Measurements from ENCODE around the gene ZNF217. TPM values are rescaled to one million over a fixed set of nuclear protein-coding genes. Genes with fewer than 3 reads are reported as not detected.
A peak's percentile ranks its signal among the peaks of the same experiment; 100 is the strongest.
"Not testable (repeated sequence)": the region's sequence is repeated elsewhere in the genome, so short reads cannot be mapped to it uniquely, and the experiment has no call there.

ZNF217 gene
- total and polyA plus RNA-seq, 2 donors (not counting 1 experiment from before 2014, with no cell fraction given), result 14.5 to 22.0 TPM

DNA sequence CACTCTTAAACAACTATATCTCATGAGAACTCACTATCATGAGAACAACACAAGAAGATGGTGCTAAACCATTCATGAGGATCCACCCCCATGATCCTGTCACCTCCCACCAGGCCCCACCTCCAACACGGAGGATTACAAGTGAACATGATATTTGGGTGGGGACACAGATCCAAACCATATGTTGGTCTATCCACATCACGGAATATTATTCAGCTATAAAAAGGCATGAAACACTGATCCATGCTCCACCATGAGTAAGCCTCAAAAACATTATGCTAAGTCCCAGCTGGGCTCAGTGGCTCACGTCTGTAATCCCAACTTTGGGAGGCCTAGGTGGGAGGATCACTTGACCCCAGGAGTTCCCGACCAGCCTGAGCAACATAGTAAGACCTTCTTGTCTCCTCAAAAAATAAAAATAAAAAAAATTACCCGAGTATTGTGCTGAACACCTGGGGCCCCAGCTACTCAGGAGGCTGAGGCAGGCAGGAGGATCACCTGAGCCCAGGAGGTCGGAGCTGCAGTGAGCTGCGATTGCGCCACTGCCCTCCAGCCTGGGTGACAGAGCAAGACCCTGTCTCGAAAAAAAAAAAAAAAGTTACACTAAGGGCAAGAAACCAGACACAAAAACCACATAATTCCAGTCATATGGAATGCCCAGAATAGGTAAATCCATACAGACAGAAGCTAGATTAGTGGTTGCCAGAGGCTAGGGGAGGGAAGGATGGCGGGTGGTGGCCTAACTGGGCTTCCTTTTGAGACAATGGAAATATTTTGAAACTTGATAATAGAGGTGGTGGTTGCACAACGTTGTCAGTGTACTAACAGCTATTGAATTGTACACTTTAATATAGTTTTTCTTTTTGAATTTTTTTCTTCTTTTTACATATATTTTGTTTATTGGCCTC lies 43.1 kb downstream of the ZNF217 start:
- Histone ChIP-seq H3K4me3 (replicated peaks in 1 of 4; ENCODE audit: control extremely low read depth in 1 of 4, insufficient read depth in 1 of 4, low read depth in 3 of 4, low read length in 4 of 4) (no peak overlapping the region), H3K9ac (ENCODE audit: insufficient read depth, low read length) (no peak overlapping the region), H3K36me3 (ENCODE audit: control insufficient read depth, insufficient read depth, low read length) (no peaks in the 10 kb centered on the region), H3K4me2 (ENCODE audit: extremely low read depth, insufficient read depth, low read length) (no peak overlapping the region), H2AFZ (ENCODE audit: low read length) (no peak overlapping the region), H3K4me1 (ENCODE audit: control insufficient read depth, extremely low read depth, insufficient read depth, low read length) (no peaks in the 10 kb centered on the region), H3K79me2 (ENCODE audit: control insufficient read depth, insufficient read depth, low read length) (no peaks in the 10 kb centered on the region), H3K27me3 (ENCODE audit: control insufficient read depth, insufficient read depth, low read length) (no peaks in the 10 kb centered on the region), H3K27ac (ENCODE audit: insufficient read depth, low read length) (no peak overlapping the region), H4K20me1 (ENCODE audit: control insufficient read depth, extremely low read depth, insufficient read depth, low read length) (no peaks in the 10 kb centered on the region), H3K9me3 (ENCODE audit: control insufficient read depth, insufficient read depth, low read depth, low read length) (no peaks in the 10 kb centered on the region)
- DNase-seq (ENCODE audit: low read depth in 2 of 2), result no peak
- TF ChIP-seq CTCF (conservative IDR thresholded peaks at IDR 0.05 in 1 of 2, IDR thresholded peaks at IDR 0.05 in 1 of 2; ENCODE audit: low read depth in 1 of 2, low read length in 2 of 2) (no peak), EZH2 (IDR thresholded peaks at IDR 0.05; ENCODE audit: low read length, missing control alignments) (no peak)

DNA sequence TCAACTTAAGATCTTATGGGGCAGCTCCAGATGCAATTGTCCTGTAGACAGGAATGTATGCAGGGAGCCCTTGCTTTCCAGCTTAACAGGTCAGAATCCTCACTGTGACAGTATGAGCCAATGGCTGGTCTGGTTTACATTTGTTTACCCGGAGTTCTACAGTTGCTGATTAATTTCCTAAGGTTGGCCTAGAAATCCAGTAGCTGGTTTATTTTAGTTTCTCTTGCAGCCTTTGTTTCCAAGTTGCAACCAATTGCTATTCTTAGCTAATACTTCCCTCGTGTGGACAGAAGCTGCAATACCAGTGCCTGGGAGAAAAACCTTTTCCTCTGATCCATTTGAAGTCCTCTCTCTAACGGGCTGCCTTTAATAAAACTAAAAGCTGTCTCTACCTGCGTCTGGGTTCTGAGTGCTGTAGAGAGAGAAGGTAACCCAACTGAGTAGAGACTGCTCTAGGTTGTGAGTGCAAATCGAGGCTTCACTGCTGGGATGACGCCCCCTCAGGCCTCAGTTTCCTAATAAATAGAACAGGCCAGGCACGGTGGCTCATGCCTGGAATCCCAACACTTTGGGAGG lies 45.9 kb downstream of the ZNF217 start:
- H3K36me3 ChIP-seq (ENCODE audit: control insufficient read depth, insufficient read depth, low read length), result no peaks in the 10 kb centered on the region
- H3K27ac ChIP-seq (ENCODE audit: insufficient read depth, low read length), result no peak overlapping the region
- peak; percentile 58 to 85 for DNase-seq (ENCODE audit: low read depth in 2 of 2)
- no peaks in the 10 kb centered on the region for H3K4me1 ChIP-seq (ENCODE audit: control insufficient read depth, extremely low read depth, insufficient read depth, low read length)
- no peaks in the 10 kb centered on the region for H3K27me3 ChIP-seq (ENCODE audit: control insufficient read depth, insufficient read depth, low read length)
- H3K9me3 ChIP-seq (ENCODE audit: control insufficient read depth, insufficient read depth, low read depth, low read length), result no peaks in the 10 kb centered on the region
- H3K4me3 ChIP-seq (replicated peaks in 1 of 4; ENCODE audit: control extremely low read depth in 1 of 4, insufficient read depth in 1 of 4, low read depth in 3 of 4, low read length in 4 of 4), result no peak overlapping the region
- no peak for TF ChIP-seq EZH2 (IDR thresholded peaks at IDR 0.05; ENCODE audit: low read length, missing control alignments)
- peak; percentile 90 to 93 for TF ChIP-seq CTCF (conservative IDR thresholded peaks at IDR 0.05 in 1 of 2, IDR thresholded peaks at IDR 0.05 in 1 of 2; ENCODE audit: low read depth in 1 of 2, low read length in 2 of 2)
- H3K9ac ChIP-seq (ENCODE audit: insufficient read depth, low read length), result no peak overlapping the region
- H4K20me1 ChIP-seq (ENCODE audit: control insufficient read depth, extremely low read depth, insufficient read depth, low read length), result no peaks in the 10 kb centered on the region
- no peaks in the 10 kb centered on the region for H3K79me2 ChIP-seq (ENCODE audit: control insufficient read depth, insufficient read depth, low read length)
- H3K4me2 ChIP-seq (ENCODE audit: extremely low read depth, insufficient read depth, low read length), result no peak overlapping the region
- H2AFZ ChIP-seq (ENCODE audit: low read length), result no peak overlapping the region

DNA sequence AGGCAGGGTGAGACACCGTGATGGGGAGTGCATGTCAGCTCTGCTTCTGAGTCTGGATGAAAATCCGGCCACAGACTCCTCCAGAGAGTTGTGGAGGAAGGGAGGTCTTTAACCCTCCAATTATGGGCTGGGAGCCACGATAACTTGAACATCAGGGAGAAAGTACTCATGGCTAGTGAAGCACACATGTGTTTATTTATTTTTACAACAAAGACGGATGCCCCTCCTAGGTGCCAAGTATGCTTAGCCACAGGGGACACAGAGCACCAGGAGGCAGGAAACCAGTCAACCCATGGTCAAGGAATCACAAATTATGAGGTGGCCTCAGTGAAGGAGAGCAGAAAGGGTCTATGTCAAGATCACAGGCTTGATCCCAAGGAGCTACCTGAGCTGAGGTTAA lies 54.1 kb downstream of the ZNF217 start:
- DNase-seq (ENCODE audit: low read depth in 2 of 2), result peak in 1 of 2 donors; percentile 20
- Histone ChIP-seq H3K4me3 (replicated peaks in 1 of 4; ENCODE audit: control extremely low read depth in 1 of 4, insufficient read depth in 1 of 4, low read depth in 3 of 4, low read length in 4 of 4) (no peak overlapping the region), H3K4me1 (ENCODE audit: control insufficient read depth, extremely low read depth, insufficient read depth, low read length) (no peaks in the 10 kb centered on the region)

GRCh38 chr20:53536382-53536781 lies 57.3 kb downstream of the ZNF217 start:
- H3K4me2 ChIP-seq (ENCODE audit: extremely low read depth, insufficient read depth, low read length); H3K4me3 ChIP-seq (replicated peaks in 1 of 4; ENCODE audit: control extremely low read depth in 1 of 4, insufficient read depth in 1 of 4, low read depth in 3 of 4, low read length in 4 of 4); H2AFZ ChIP-seq (ENCODE audit: low read length); H3K4me1 ChIP-seq (ENCODE audit: control insufficient read depth, extremely low read depth, insufficient read depth, low read length); DNase-seq (ENCODE audit: low read depth in 2 of 2); H3K9ac ChIP-seq (ENCODE audit: insufficient read depth, low read length); H4K20me1 ChIP-seq (ENCODE audit: control insufficient read depth, extremely low read depth, insufficient read depth, low read length); H3K9me3 ChIP-seq (ENCODE audit: control insufficient read depth, insufficient read depth, low read depth, low read length); H3K27ac ChIP-seq (ENCODE audit: insufficient read depth, low read length); H3K27me3 ChIP-seq (ENCODE audit: control insufficient read depth, insufficient read depth, low read length); H3K79me2 ChIP-seq (ENCODE audit: control insufficient read depth, insufficient read depth, low read length); H3K36me3 ChIP-seq (ENCODE audit: control insufficient read depth, insufficient read depth, low read length): not testable (repeated sequence)

More for the DNA sequence above, 54.1 kb downstream of the ZNF217 start:
- TF ChIP-seq CTCF (conservative IDR thresholded peaks at IDR 0.05 in 1 of 2, IDR thresholded peaks at IDR 0.05 in 1 of 2; ENCODE audit: low read depth in 1 of 2, low read length in 2 of 2), result no peak
- no peak for TF ChIP-seq EZH2 (IDR thresholded peaks at IDR 0.05; ENCODE audit: low read length, missing control alignments)
- H3K4me2 ChIP-seq (ENCODE audit: extremely low read depth, insufficient read depth, low read length), result no peak overlapping the region
- H3K9ac ChIP-seq (ENCODE audit: insufficient read depth, low read length), result no peak overlapping the region
- no peak overlapping the region for H2AFZ ChIP-seq (ENCODE audit: low read length)
- H3K27ac ChIP-seq (ENCODE audit: insufficient read depth, low read length), result no peak overlapping the region
- no peaks in the 10 kb centered on the region for H3K79me2 ChIP-seq (ENCODE audit: control insufficient read depth, insufficient read depth, low read length)
- no peaks in the 10 kb centered on the region for H4K20me1 ChIP-seq (ENCODE audit: control insufficient read depth, extremely low read depth, insufficient read depth, low read length)
- H3K9me3 ChIP-seq (ENCODE audit: control insufficient read depth, insufficient read depth, low read depth, low read length), result no peaks in the 10 kb centered on the region
- H3K36me3 ChIP-seq (ENCODE audit: control insufficient read depth, insufficient read depth, low read length), result no peaks in the 10 kb centered on the region
- no peaks in the 10 kb centered on the region for H3K27me3 ChIP-seq (ENCODE audit: control insufficient read depth, insufficient read depth, low read length)

All from fibroblast of lung (primary cell).